Inflammatory macrophage treated with lipopolysaccharide for 1 hour (primary cell): ENCODE data around the gene GSC2.
A peak's percentile ranks its signal among the peaks of the same experiment; 100 is the strongest.

Source experiments
- DNase-seq, 2 donors: peaks; one replicate each; pipeline ENCODE4 v3.0.0-alpha.2; 2020 to 2022

The GSC2 gene

GRCh38 chr22:19132693-19133400, 17.2 kb downstream of the GSC2 start:
- no peak for DNase-seq

GRCh38 chr22:19132153-19132552, 17.9 kb downstream of the GSC2 start:
- no peak for DNase-seq

DNA sequence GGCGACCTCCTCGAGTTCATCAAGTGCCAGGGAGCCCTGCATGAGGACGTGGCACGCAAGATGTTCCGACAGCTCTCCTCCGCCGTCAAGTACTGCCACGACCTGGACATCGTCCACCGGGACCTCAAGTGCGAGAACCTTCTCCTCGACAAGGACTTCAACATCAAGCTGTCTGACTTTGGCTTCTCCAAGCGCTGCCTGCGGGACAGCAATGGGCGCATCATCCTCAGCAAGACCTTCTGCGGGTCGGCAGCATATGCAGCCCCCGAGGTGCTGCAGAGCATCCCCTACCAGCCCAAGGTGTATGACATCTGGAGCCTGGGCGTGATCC, 18.4 kb downstream of the GSC2 start:
- DNase-seq = no peak

DNA sequence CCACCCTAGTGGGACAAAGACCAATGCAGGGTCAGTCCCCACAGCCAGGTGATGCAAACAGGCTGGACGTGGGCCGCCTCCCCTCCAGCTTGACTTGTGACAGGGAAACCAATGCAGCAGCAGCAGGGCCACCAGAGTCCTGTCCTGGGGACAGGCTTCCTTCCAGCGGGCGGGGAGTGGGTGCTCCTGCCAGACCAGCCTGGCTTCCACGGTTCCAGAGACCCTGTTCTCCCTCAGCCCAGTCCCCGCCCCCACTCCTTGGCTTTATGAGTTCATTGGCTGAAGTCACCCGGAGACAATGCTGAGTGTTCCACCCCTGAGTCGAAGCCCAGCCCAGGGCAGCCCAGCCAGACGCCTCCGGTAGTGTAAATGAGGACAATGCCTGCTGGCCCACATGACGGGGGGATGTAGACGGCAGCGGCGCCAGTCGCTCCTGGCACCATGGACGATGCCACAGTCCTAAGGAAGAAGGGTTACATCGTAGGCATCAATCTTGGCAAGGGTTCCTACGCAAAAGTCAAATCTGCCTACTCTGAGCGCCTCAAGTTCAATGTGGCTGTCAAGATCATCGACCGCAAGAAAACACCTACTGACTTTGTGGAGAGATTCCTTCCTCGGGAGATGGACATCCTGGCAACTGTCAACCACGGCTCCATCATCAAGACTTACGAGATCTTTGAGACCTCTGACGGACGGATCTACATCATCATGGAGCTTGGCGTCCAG, 19.0 kb downstream of the GSC2 start, which contains the start of gene TSSK2:
Gene TSSK2, plus strand, starts transcription at position 350 of the 726 bp plus-strand sequence. Its CDS starts 92 bp downstream, at position 442.
- no peak for DNase-seq

DNA sequence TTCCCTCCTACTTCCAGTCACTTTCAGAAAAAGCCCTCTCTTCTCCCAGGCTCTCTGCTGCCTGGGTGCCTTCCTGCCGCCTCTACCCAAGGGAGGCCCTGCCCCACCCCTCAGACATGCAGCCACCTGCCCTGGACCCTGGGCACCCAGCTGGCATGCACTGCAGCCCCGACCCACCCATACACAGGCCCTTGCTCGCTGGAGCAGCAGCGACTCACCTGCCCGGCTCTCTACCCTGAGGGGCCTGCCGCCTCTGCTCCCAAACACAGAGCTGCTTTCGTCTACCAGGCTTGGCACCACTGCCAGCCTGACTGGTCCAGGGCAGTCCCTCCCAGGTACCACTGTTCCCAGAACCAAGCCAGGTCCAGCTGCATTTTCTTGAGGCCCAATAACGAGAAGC, 20.2 kb downstream of the GSC2 start:
- DNase-seq = no peak

- DNase-seq = no peak
Measured at GRCh38 chr22:19128946-19129727, 21.0 kb downstream of the GSC2 start.

GRCh38 chr22:19128009-19128401, 22.1 kb downstream of the GSC2 start:
- DNase-seq = no peak

GRCh38 chr22:19127329-19128008, 22.6 kb downstream of the GSC2 start:
- no peak for DNase-seq

DNA sequence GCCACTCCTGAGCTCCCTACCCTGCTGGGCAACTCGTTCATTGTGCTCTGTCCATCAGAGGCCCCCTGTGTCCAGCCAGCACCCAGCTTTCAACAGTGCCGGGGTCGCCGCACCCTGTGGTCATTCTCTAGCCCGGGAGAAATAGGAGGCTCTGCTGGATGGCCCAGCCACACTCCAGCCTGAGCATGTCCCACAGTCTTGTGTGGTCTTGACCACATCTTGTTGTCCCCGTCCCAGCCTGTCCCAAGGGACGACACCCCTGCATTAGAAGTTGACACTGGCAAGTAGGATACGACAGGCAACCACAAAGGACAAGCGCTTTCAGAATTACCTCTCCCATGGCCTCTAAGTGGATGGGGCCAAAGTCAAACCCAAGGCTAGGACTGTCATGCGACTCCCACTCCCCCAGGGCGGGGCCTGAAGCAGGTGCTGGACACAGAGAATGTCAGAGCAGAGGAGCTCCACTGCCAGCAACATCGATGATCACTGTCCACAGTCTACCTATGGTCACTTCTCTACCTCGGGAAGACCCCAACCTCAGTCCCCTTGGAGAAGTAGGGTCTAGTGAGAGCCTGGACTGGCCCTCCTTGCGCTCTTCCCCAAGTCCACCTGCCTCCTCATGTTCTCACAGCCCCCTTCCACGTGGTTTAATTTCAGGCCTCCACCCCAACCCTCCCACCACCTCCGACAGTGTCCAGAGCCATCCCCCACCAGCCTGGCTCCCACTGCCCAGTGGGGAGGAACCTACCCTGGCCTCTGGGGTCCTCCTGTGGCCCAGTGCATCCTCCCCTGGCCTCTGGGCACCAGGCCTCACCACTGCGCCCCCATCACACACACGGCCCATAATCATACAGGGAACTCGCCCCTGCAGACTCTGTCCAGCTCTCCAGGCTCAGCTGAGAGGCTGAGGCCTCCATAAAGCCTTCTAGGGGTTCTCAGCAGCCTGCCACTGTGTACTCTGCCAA, 23.5 kb downstream of the GSC2 start:
- DNase-seq = no peak

DNA sequence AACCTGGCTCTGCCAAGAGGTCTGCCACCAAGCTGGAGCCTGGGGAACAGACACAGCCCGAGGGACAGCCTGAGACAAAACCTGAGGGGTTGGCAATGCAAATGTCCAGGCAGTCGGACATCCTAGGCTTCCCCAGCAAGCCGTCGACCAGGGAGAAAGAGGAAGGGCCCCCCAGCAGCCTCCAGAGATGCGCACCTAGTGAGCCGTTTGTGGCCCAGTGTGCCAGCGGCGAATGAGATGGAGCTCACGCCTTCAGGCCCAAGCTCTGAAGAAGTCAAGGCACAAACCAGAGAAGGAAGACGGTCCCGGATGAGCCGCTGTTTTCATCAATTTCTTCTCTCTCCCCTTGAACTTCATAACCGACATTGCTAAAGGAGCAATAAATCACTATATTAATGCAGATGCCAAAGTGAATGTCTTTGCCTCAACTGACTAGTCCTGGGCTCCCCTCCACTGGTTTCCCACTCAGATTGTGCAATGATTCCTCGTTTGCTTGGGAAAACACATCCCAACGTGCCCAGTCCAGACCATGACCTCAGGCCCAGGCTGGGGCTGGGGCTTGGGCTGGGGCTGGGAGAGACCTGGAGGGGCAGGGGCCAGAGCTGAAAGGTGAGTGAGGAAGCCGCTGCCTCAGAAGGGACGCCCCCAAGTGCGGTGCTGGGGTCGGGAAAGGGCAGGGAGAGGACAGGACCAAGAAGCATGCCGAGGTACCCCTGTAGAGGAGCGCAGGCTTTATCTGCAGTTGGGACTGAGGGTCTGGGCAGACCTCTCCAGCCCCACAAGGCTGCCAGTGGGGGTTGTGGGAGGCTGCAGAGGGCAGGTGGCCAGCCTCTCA, 24.4 kb downstream of the GSC2 start:
- no peak for DNase-seq

GRCh38 chr22:19125011-19125410, 25.1 kb downstream of the GSC2 start:
- no peak for DNase-seq

- DNase-seq = no peak
Measured at GRCh38 chr22:19124377-19124776, 25.7 kb downstream of the GSC2 start.

GRCh38 chr22:19123936-19124335, 26.2 kb downstream of the GSC2 start:
- no peak for DNase-seq

DNA sequence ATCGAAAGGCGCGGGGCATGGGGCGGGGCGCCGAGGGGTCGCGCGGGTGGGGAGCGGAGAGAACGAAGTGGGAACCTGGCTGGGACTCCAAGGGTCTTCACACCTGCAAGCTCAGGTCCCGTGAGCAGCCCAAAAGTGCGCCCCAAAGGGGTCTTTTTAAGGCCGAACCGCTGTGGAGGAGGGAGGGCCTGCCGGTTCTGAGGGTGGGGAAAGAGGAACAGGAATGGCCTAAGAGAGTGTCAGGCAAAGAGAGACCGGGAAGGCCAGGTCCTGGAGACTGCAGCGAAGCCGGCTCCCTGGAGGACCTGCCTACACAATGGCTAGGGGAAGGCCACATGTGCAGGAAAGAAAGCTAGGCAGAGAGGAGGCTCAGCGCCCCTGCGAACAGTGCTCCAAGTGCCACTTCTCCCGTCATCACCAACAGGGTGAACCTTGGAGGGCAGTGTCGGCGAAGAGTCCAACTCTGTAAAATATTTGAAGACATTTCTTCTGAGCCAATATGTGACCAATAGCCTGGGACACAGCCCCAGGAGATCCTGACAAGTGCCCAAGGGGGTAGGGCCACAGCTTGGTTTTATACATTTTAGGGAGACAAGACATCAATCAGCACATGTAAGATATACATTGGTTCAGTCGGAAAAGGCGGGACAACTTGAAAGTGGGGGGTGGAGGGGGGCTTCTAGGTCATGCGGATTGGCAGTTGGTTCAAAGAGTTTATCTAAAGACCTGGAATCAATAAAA, 27.2 kb downstream of the GSC2 start:
- DNase-seq = peak; percentile 32 to 45

- DNase-seq = peak; percentile 94 to 99
Measured at GRCh38 chr22:19122143-19122751, 27.8 kb downstream of the GSC2 start, which contains the start of gene DGCR2. DGCR2 (minus strand) TSS chr22:19122412; CDS start chr22:19122206, 206 bp downstream.

DNA sequence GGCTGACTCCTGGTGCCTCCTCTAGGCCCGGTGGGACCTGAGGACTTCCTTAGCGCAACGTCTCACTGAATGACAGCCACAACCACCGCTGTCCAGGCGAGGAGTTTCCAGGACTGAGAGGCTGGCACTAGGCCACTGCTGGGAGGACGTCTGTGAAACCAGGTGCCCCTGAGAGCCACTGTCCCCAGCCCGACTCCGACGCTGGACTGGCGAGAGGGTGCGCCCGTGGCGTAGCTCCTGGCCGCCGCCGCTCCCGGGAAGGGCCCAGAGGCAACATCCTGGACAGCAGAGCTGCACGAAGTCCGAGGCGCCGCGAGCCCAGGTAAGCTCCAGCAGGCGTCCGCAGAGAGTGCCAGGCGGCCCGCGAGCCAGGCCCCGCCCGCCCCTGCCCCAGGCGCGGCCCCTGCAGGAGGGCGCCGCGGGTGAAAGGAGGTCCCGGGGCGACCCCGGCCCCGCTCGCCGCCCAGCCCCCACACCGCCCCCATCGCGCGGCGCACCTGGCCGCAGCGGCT, 28.4 kb downstream of the GSC2 start:
- peak; percentile 25 to 33 for DNase-seq

DNA sequence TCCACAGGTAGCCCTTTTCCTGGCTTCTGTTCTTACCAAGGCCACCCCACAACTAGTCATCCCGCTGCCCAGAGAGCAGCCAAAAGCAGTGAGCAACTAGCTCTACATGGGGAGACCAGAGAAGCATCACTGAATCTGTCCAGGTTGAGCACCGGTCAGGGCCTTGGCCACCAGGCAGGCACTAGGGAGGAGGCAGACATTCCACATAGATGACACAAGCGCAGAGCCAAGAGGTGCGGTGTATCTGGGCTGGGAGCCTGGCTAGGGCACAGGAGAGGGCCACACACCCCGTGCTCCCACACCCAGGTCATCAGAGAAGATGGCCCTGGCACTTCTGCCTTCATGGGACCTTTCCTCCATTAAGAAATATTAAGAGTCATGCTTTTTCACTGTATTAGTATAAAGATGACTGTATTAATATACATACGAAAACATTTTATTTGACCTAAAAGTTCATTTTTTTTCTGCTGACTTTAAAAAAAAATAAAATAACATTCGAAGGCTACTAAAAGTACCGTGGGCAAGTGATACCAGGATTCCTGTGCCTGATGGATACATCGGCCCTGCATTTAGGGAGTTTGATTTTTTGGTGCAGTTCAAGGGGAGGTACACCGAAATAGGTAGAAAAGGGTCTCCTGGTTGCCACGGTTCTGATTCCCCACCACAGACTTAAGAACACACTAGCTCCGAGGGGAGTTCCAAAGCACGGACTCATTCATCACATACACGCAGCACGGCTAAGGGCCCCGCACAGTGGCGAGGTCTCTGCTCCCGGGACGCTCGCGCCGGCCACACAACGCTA, 29.1 kb downstream of the GSC2 start:
- DNase-seq = no peak

GRCh38 chr22:19119949-19120348, 30.1 kb downstream of the GSC2 start:
- no peak for DNase-seq
